HPDE6-E6E7 (cell line): ENCODE results near the gene DISC1.
"Not testable (repeated sequence)": the region's sequence is repeated elsewhere in the genome, so short reads cannot be mapped to it uniquely, and the experiment has no call there.

Experiments
- DNase-seq: peaks from one replicate; pipeline ENCODE4 v3.0.0; 2011; ENCODE audit warnings: missing footprints; ENCODE audit errors: extremely low spot score

The DISC1 gene

GRCh38 chr1:231887166-231887565, 260.6 kb downstream of the DISC1 start:
- DNase-seq: no peak

GRCh38 chr1:231887866-231888265, 261.3 kb downstream of the DISC1 start:
- DNase-seq: no peak

- DNase-seq: no peak
Observed at GRCh38 chr1:231890791-231891190, 264.2 kb downstream of the DISC1 start.

GRCh38 chr1:231893400-231894102, 267.0 kb downstream of the DISC1 start:
- no peak for DNase-seq

GRCh38 chr1:231896806-231897205, 270.2 kb downstream of the DISC1 start:
- DNase-seq: no peak

- DNase-seq: no peak
Observed at GRCh38 chr1:231899046-231899445, 272.5 kb downstream of the DISC1 start.

GRCh38 chr1:231899713-231900435, 273.3 kb downstream of the DISC1 start:
- DNase-seq: no peak

GRCh38 chr1:231903586-231904081, 277.0 kb downstream of the DISC1 start:
- no peak for DNase-seq

GRCh38 chr1:231907310-231907709, 280.7 kb downstream of the DISC1 start:
- DNase-seq: not testable (repeated sequence)

GRCh38 chr1:231913493-231913892, 286.9 kb downstream of the DISC1 start:
- no peak for DNase-seq

GRCh38 chr1:231918239-231919015, 291.8 kb downstream of the DISC1 start:
- no peak for DNase-seq

GRCh38 chr1:231919239-231919885, 292.8 kb downstream of the DISC1 start:
- no peak for DNase-seq

- no peak for DNase-seq
Observed at GRCh38 chr1:231919886-231920285, 293.3 kb downstream of the DISC1 start.

GRCh38 chr1:231921646-231922345, 295.2 kb downstream of the DISC1 start:
- no peak for DNase-seq

GRCh38 chr1:231923491-231924041, 297.0 kb downstream of the DISC1 start:
- no peak for DNase-seq

GRCh38 chr1:231924180-231924579, 297.6 kb downstream of the DISC1 start:
- no peak for DNase-seq

- no peak for DNase-seq
Observed at GRCh38 chr1:231925864-231926263, 299.3 kb downstream of the DISC1 start.

GRCh38 chr1:231926340-231926739, 299.8 kb downstream of the DISC1 start:
- no peak for DNase-seq

- DNase-seq: no peak
Observed at GRCh38 chr1:231926933-231927332, 300.3 kb downstream of the DISC1 start.

- no peak for DNase-seq
Observed at GRCh38 chr1:231927431-231927830, 300.8 kb downstream of the DISC1 start.

GRCh38 chr1:231929311-231929710, 302.7 kb downstream of the DISC1 start:
- no peak for DNase-seq
